Kasumi-1 (cell line): ENCODE data around the gene TTC13.

Experiments
- DNase-seq, 2 experiments: peaks; one replicate each; lab custom pipeline; 2025; lab: John Stamatoyannopoulos, UW

TTC13 gene

GRCh38 chr1:230907472-230908205, 71.0 kb downstream of the TTC13 start:
- no peak for DNase-seq

GRCh38 chr1:230906226-230906625, 72.4 kb downstream of the TTC13 start:
- DNase-seq, result no peak

GRCh38 chr1:230905733-230906132, 72.9 kb downstream of the TTC13 start:
- no peak for DNase-seq

GRCh38 chr1:230902349-230902923, 76.2 kb downstream of the TTC13 start:
- no peak for DNase-seq

- no peak for DNase-seq
Measured at GRCh38 chr1:230901671-230902070, 77.0 kb downstream of the TTC13 start.

- no peak for DNase-seq
Measured at GRCh38 chr1:230900984-230901383, 77.7 kb downstream of the TTC13 start.

- DNase-seq, result no peak
Measured at GRCh38 chr1:230899841-230900251, 78.8 kb downstream of the TTC13 start.

GRCh38 chr1:230898748-230899147, 79.9 kb downstream of the TTC13 start:
- no peak for DNase-seq

- DNase-seq, result no peak
Measured at GRCh38 chr1:230898144-230898543, 80.5 kb downstream of the TTC13 start.

GRCh38 chr1:230896779-230897178, 81.9 kb downstream of the TTC13 start:
- DNase-seq, result no peak

GRCh38 chr1:230895452-230895851, 83.2 kb downstream of the TTC13 start:
- no peak for DNase-seq

- DNase-seq, result no peak
Measured at GRCh38 chr1:230894664-230895063, 84.0 kb downstream of the TTC13 start.

GRCh38 chr1:230894032-230894431, 84.6 kb downstream of the TTC13 start:
- DNase-seq, result no peak

GRCh38 chr1:230892018-230892491, 86.6 kb downstream of the TTC13 start:
- DNase-seq, result no peak

- no peak for DNase-seq
Measured at GRCh38 chr1:230891413-230891812, 87.2 kb downstream of the TTC13 start.

GRCh38 chr1:230884646-230885045, 94.0 kb downstream of the TTC13 start:
- no peak for DNase-seq

- DNase-seq, result no peak
Measured at GRCh38 chr1:230883967-230884366, 94.7 kb downstream of the TTC13 start.

GRCh38 chr1:230879778-230880177, 98.9 kb downstream of the TTC13 start:
- DNase-seq, result no peak

GRCh38 chr1:230878591-230878990, 100.1 kb downstream of the TTC13 start:
- DNase-seq, result no peak

- DNase-seq, result no peak
Measured at GRCh38 chr1:230877924-230878590, 100.6 kb downstream of the TTC13 start.

GRCh38 chr1:230877146-230877923, 101.3 kb downstream of the TTC13 start:
- DNase-seq, result no peak

GRCh38 chr1:230876660-230877059, 102.0 kb downstream of the TTC13 start:
- no peak for DNase-seq
